Caco-2 (cell line): ENCODE results near the gene PRDM1. TPM values are rescaled to one million over a fixed set of nuclear protein-coding genes. Genes with fewer than 3 reads are reported as not detected.
A peak's percentile ranks its signal among the peaks of the same experiment; 100 is the strongest.

Experiments used
- BruUV-seq: library from RNA; stranded (reverse); fragments of 400-500 nt; replicated peaks from 2 replicates; lab custom pipeline; 2021; lab: Mats Ljungman, UMichigan
- CTCF ChIA-PET: fragments of 300-600 bp; sonication (Branson Sonifier 250); formaldehyde crosslinking; loops from one replicate; lab custom pipeline; 2022; ENCODE audit warnings: antibody characterized with exemption; lab: Charles Lee
- POLR2A ChIA-PET: fragments of 300-600 bp; sonication (Branson Sonifier 250); formaldehyde crosslinking; loops from one replicate; lab custom pipeline; 2022; ENCODE audit warnings: antibody characterized with exemption; lab: Charles Lee
- DNase-seq, 2 experiments: peaks; one replicate each; pipeline versions ENCODE4 v3.0.0 to v3.0.0-alpha.2; 2020 to 2022
- H3K27me3 ChIP-seq: replicated peaks from 2 replicates; pipeline ENCODE4 v1.6.0; 2011; ENCODE audit warnings: low read length; ENCODE audit not compliant: control insufficient read depth, insufficient read depth
- H3K36me3 ChIP-seq: 2 replicates; pipeline ENCODE4 v1.5.1; 2011; ENCODE audit warnings: low read length; ENCODE audit not compliant: control insufficient read depth, insufficient read depth
- H3K4me1 ChIP-seq: fragments of 250-450 bp; sonication (Bioruptor Pico); 2 replicates; pipeline ENCODE4 v1.5.1; 2020; ENCODE audit warnings: mild to moderate bottlenecking
- H3K4me3 ChIP-seq: 2 replicates; pipeline ENCODE4 v1.5.1; 2011; ENCODE audit warnings: low read depth, mild to moderate bottlenecking, control low read depth, low read length
- H3K9me3 ChIP-seq: fragments of 250-450 bp; sonication (Bioruptor Pico); 2 replicates; pipeline ENCODE4 v1.5.1; 2020; ENCODE audit warnings: mild to moderate bottlenecking, moderate library complexity
- H3K27ac Mint-ChIP-seq: one replicate; pipeline ENCODE4 v1.8.0; 2022; ENCODE audit warnings: mixed read lengths; ENCODE audit not compliant: unreplicated experiment
- H3K27me3 Mint-ChIP-seq: one replicate; pipeline ENCODE4 v1.8.0; 2022; ENCODE audit warnings: mixed read lengths; ENCODE audit not compliant: insufficient read depth, unreplicated experiment
- H3K36me3 Mint-ChIP-seq: one replicate; pipeline ENCODE4 v1.8.0; 2022; ENCODE audit warnings: mild to moderate bottlenecking, mixed read lengths; ENCODE audit not compliant: insufficient read depth, unreplicated experiment
- H3K4me1 Mint-ChIP-seq: one replicate; pipeline ENCODE4 v1.8.0; 2022; ENCODE audit warnings: low read depth, mixed read lengths; ENCODE audit not compliant: unreplicated experiment
- H3K4me3 Mint-ChIP-seq: one replicate; pipeline ENCODE4 v1.8.0; 2022; ENCODE audit warnings: mild to moderate bottlenecking, moderate library complexity, mixed read lengths; ENCODE audit not compliant: unreplicated experiment
- H3K9me3 Mint-ChIP-seq: one replicate; pipeline ENCODE4 v1.8.0; 2022; ENCODE audit warnings: mixed read lengths; ENCODE audit not compliant: unreplicated experiment
- intact Hi-C: fragments of 100-400 bp; cut with micrococcal nuclease; formaldehyde crosslinking; loops from one replicate; pipeline ENCODE4 v1.10.0; 2022; ENCODE audit not compliant: unreplicated experiment
- total RNA-seq: library from RNA; stranded (reverse); gene quantifications from 2 replicates; pipeline ENCODE4 v1.2.3, GENCODE V29; 2022
- TF ChIP-seq, protein P1 (sequence below), 2 experiments: fragments of 200-600 bp in 1 of 2; IDR thresholded peaks; 1 replicate in 1 of 2; 2 replicates in 1 of 2; pipeline versions ENCODE4 v1.5.1 to v1.8.0; 2011 to 2022; ENCODE audit warnings: antibody characterized with exemption in 1 of 2, control low read depth in 1 of 2, inconsistent platforms in 1 of 2, low read depth in 1 of 2, low read length in 1 of 2, mild to moderate bottlenecking in 1 of 2, moderate library complexity in 1 of 2; ENCODE audit not compliant: insufficient read depth in 1 of 2, severe bottlenecking in 1 of 2, unreplicated experiment in 1 of 2

PRDM1 gene
- total RNA-seq, 1 experiment from 2014 or later, result 10.4 TPM

DNA sequence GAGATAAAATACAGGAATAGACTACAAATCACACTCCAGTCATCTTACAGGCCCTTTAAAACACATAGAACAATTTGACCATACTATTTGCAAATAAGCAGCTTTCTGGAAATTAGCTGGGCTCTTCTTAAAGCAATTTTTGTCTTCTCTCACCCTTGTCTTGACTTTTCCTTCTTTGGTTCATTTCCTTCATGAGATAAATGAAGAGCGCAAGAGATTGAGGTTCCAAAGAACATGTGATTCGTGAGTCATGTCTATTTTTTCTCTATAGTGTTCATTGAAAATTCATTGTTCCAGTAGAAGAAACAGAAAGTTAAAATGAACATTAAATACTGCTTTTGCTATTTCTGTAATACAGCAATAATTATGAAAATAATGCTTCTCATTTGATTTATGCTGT lies 33.9 kb downstream of the PRDM1 start:
- Mint-ChIP-seq H3K36me3 (peaks cover 6% of the 10 kb centered on the region), H3K4me1 (peaks cover 6% of the 10 kb centered on the region), H3K27ac (peak overlapping the region; percentile 80), H3K4me3 (peak overlapping the region; percentile 36), H3K9me3 (no peaks in the 10 kb centered on the region), H3K27me3 (no peaks in the 10 kb centered on the region)
- BruUV-seq, result no TSS peak
- POLR2A ChIA-PET, result interaction anchor here (0.6 kb wide), 1 partner anchor 272 kb away, joined by 3 read pairs; no protein-coding TSS in a partner anchor
- TF ChIP-seq, protein P1, sequence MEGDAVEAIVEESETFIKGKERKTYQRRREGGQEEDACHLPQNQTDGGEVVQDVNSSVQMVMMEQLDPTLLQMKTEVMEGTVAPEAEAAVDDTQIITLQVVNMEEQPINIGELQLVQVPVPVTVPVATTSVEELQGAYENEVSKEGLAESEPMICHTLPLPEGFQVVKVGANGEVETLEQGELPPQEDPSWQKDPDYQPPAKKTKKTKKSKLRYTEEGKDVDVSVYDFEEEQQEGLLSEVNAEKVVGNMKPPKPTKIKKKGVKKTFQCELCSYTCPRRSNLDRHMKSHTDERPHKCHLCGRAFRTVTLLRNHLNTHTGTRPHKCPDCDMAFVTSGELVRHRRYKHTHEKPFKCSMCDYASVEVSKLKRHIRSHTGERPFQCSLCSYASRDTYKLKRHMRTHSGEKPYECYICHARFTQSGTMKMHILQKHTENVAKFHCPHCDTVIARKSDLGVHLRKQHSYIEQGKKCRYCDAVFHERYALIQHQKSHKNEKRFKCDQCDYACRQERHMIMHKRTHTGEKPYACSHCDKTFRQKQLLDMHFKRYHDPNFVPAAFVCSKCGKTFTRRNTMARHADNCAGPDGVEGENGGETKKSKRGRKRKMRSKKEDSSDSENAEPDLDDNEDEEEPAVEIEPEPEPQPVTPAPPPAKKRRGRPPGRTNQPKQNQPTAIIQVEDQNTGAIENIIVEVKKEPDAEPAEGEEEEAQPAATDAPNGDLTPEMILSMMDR (IDR thresholded peaks at IDR 0.05; ENCODE audit: insufficient read depth in 1 of 2, low read depth in 1 of 2, low read length in 1 of 2, severe bottlenecking in 1 of 2, unreplicated experiment in 1 of 2), result no peak
- H3K36me3 ChIP-seq, result no peaks in the 10 kb centered on the region
- no peaks in the 10 kb centered on the region for H3K27me3 ChIP-seq
- H3K4me3 ChIP-seq, result no peak overlapping the region
- H3K4me1 ChIP-seq, result peaks cover 23% of the 10 kb centered on the region
- intact Hi-C loops, result no loop called here
- H3K9me3 ChIP-seq, result no peaks in the 10 kb centered on the region
- DNase-seq, result no peak
- CTCF ChIA-PET, result no interaction called here

DNA sequence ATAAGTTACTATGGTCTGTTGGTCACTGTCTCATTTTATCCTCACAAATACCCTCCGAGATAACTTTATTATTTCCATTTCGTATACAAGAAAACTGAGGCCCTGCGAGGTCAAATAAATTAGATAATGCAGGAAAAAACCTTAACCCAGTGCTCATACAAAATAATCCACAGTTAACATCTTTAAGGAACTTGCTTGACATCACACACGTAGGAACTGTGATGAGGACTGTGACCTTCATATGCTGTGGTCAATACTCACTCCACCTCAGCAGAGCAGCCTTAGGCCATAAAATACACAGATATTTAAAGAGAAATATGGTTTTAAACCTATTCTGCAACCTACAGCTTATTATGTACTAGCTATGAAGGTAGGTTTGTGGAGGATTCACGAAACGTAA lies 34.3 kb downstream of the PRDM1 start:
- no TSS peak for BruUV-seq
- Histone ChIP-seq H3K27me3 (no peaks in the 10 kb centered on the region), H3K4me1 (peaks cover 23% of the 10 kb centered on the region), H3K4me3 (no peak overlapping the region), H3K36me3 (no peaks in the 10 kb centered on the region), H3K9me3 (no peaks in the 10 kb centered on the region)
- no peaks in the 10 kb centered on the region for H3K27me3 Mint-ChIP-seq
- H3K9me3 Mint-ChIP-seq, result no peaks in the 10 kb centered on the region
- POLR2A ChIA-PET, result no interaction called here
- no peak overlapping the region for H3K4me3 Mint-ChIP-seq
- peaks cover 6% of the 10 kb centered on the region for H3K4me1 Mint-ChIP-seq
- TF ChIP-seq, protein P1 (IDR thresholded peaks at IDR 0.05; ENCODE audit: insufficient read depth in 1 of 2, low read depth in 1 of 2, low read length in 1 of 2, severe bottlenecking in 1 of 2, unreplicated experiment in 1 of 2), result no peak
- peaks cover 6% of the 10 kb centered on the region for H3K36me3 Mint-ChIP-seq
- intact Hi-C loops, result no loop called here
- peak overlapping the region; percentile 80 for H3K27ac Mint-ChIP-seq
- no peak for DNase-seq
- CTCF ChIA-PET, result no interaction called here

DNA sequence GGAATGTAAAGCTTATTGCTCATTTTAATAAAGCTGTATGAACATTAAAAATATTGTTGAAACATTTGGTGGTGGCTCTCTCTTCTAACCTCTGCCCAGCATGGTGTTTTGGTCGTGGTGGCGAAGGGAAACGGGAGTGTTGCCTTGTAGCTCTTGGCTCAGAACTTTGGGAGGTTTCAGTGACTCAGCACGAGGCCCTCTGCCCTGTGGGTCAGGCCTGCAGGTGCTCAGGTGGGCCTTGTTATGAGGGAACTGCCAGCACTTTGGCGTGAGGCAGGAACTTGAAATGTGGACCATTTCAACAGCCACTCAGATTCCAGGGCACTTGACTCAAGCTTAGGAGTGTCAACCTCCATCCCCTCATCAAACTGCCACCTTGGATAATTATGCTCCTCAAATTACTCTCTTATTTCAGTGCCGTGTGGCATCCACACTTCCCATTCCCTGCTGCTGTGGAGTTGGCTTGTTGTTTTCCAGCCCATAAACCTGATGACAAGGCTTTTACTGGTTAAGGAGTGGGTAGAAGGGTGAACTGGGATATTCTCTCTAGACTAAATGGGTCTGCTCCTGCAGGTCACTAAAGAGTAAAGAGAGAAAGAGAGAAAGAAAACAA lies 36.3 kb downstream of the PRDM1 start:
- no TSS peak for BruUV-seq
- intact Hi-C loops, result no loop called here
- Mint-ChIP-seq H3K36me3 (peaks cover 6% of the 10 kb centered on the region), H3K4me3 (no peak overlapping the region), H3K27me3 (no peaks in the 10 kb centered on the region), H3K27ac (no peak overlapping the region), H3K4me1 (peaks cover 6% of the 10 kb centered on the region), H3K9me3 (no peaks in the 10 kb centered on the region)
- no peak overlapping the region for H3K4me3 ChIP-seq
- H3K9me3 ChIP-seq, result no peaks in the 10 kb centered on the region
- H3K4me1 ChIP-seq, result peaks cover 31% of the 10 kb centered on the region
- CTCF ChIA-PET, result interaction anchor here (0.5 kb wide), 1 partner anchor 329 kb away, joined by 5 read pairs; no protein-coding TSS in a partner anchor
- DNase-seq, result no peak
- H3K36me3 ChIP-seq, result no peaks in the 10 kb centered on the region
- POLR2A ChIA-PET, result no interaction called here
- no peaks in the 10 kb centered on the region for H3K27me3 ChIP-seq
- TF ChIP-seq, protein P1 (IDR thresholded peaks at IDR 0.05; ENCODE audit: insufficient read depth in 1 of 2, low read depth in 1 of 2, low read length in 1 of 2, severe bottlenecking in 1 of 2, unreplicated experiment in 1 of 2), result no peak
